Stimulated activated CD4-positive, alpha-beta T cell treated with anti-CD3 and anti-CD28 coated beads, Interleukin-12 subunit alpha, Interleukin-12 subunit beta, amount 100 ng/mL, for 48 hours (primary cell): ENCODE measurements around the gene FBP1.

ENCODE experiments used
- DNase-seq, 3 donors: peaks; one replicate each; pipeline ENCODE4 v3.0.0-alpha.2; 2020; ENCODE audit warnings: low read depth in 2 of 3, low spot score in 1 of 3

Gene FBP1

GRCh38 chr9:94639061-94639998 is at the start of gene FBP1:
Gene FBP1, minus strand, starts transcription at chr9:94639518. Its CDS starts 208 bp downstream, at chr9:94639310.
- DNase-seq: no peak

- no peak for DNase-seq
Observed at GRCh38 chr9:94687451-94687850, 48.1 kb upstream of the FBP1 start.

- DNase-seq: no peak
Observed at GRCh38 chr9:94685359-94685758, 46.0 kb upstream of the FBP1 start.

- DNase-seq: peak; percentile 33 to 62 (median 37)
Observed at GRCh38 chr9:94681508-94681907, 42.2 kb upstream of the FBP1 start.

GRCh38 chr9:94680621-94681020 is 41.3 kb upstream of the FBP1 start:
- DNase-seq: no peak

- no peak for DNase-seq
Observed at GRCh38 chr9:94680020-94680419, 40.7 kb upstream of the FBP1 start.

- no peak for DNase-seq
Observed at GRCh38 chr9:94679587-94679986, 40.3 kb upstream of the FBP1 start.

- no peak for DNase-seq
Observed at GRCh38 chr9:94677929-94678328, 38.6 kb upstream of the FBP1 start.

GRCh38 chr9:94676446-94677131 is 37.3 kb upstream of the FBP1 start:
- DNase-seq: no peak

GRCh38 chr9:94675008-94675881 is 35.9 kb upstream of the FBP1 start:
- DNase-seq: no peak

GRCh38 chr9:94672811-94673487 is 33.6 kb upstream of the FBP1 start:
- DNase-seq: no peak

- peak; percentile 25 to 40 (median 29) for DNase-seq
Observed at GRCh38 chr9:94668928-94669729, 29.8 kb upstream of the FBP1 start.

- no peak for DNase-seq
Observed at GRCh38 chr9:94668418-94668927, 29.2 kb upstream of the FBP1 start.

- DNase-seq: no peak
Observed at GRCh38 chr9:94666364-94667099, 27.2 kb upstream of the FBP1 start.

GRCh38 chr9:94665613-94666012 is 26.3 kb upstream of the FBP1 start:
- no peak for DNase-seq

GRCh38 chr9:94664801-94665200 is 25.5 kb upstream of the FBP1 start:
- no peak for DNase-seq

- no peak for DNase-seq
Observed at GRCh38 chr9:94663640-94664039, 24.3 kb upstream of the FBP1 start.

- DNase-seq: no peak
Observed at GRCh38 chr9:94663140-94663539, 23.8 kb upstream of the FBP1 start.
